Measurements from ENCODE around the gene RAB25.

RAB25 gene

GRCh38 chr1:156081180-156081916 lies 20.4 kb downstream of the RAB25 start:
- no peak for DNase-seq

- no peak for DNase-seq
These were observed 21.0 kb downstream of the RAB25 start for GRCh38 chr1:156081917-156082308.

GRCh38 chr1:156082309-156083091 lies 21.5 kb downstream of the RAB25 start, which contains the start of gene MEX3A:
Gene MEX3A (minus strand): TSS chr1:156082465. CDS start chr1:156081998, 467 bp downstream.
- DNase-seq, result peak; percentile 59

GRCh38 chr1:156083800-156084790 lies 23.1 kb downstream of the RAB25 start:
- no peak for DNase-seq

- DNase-seq, result no peak
These were observed 25.3 kb downstream of the RAB25 start for GRCh38 chr1:156086256-156086662.

- no peak for DNase-seq
These were observed 28.7 kb downstream of the RAB25 start for GRCh38 chr1:156089704-156090103.

- peak; percentile 85 for DNase-seq
These were observed 29.3 kb downstream of the RAB25 start for GRCh38 chr1:156090138-156090839.

GRCh38 chr1:156090840-156091188 lies 29.9 kb downstream of the RAB25 start:
- DNase-seq, result peak; percentile 87

GRCh38 chr1:156091610-156092009 lies 30.6 kb downstream of the RAB25 start:
- no peak for DNase-seq

- no peak for DNase-seq
These were observed 35.0 kb downstream of the RAB25 start for GRCh38 chr1:156095906-156096508.

- peak; percentile 90 for DNase-seq
These were observed 35.9 kb downstream of the RAB25 start for GRCh38 chr1:156096640-156097391.

- DNase-seq, result peak; percentile 67
These were observed 36.7 kb downstream of the RAB25 start for GRCh38 chr1:156097499-156098178.

GRCh38 chr1:156098784-156099183 lies 37.8 kb downstream of the RAB25 start:
- DNase-seq, result no peak

GRCh38 chr1:156099282-156099681 lies 38.3 kb downstream of the RAB25 start:
- DNase-seq, result no peak

GRCh38 chr1:156100205-156100995 lies 39.4 kb downstream of the RAB25 start:
- no peak for DNase-seq

GRCh38 chr1:156101880-156102279 lies 40.9 kb downstream of the RAB25 start:
- no peak for DNase-seq

- peak; percentile 61 for DNase-seq
These were observed 41.9 kb downstream of the RAB25 start for GRCh38 chr1:156102633-156103511.

- no peak for DNase-seq
These were observed 42.6 kb downstream of the RAB25 start for GRCh38 chr1:156103521-156103947.
